HepG2 (cell line): ENCODE data around the gene CR2.

Experiments used
- EZH2 ChIP-seq: conservative IDR thresholded peaks from 2 replicates; pipeline ENCODE4 v1.6.1; 2012; ENCODE audit warnings: mild to moderate bottlenecking, low read depth, low read length, moderate library complexity
- TFDP2 ChIP-seq: sonication (generic); formaldehyde crosslinking; IDR thresholded peaks from 2 replicates; pipeline ENCODE4 v1.4.0; 2020; ENCODE audit warnings: missing genetic modification reagents
- ZBTB1 ChIP-seq: sonication (generic); formaldehyde crosslinking; IDR thresholded peaks from 2 replicates; pipeline ENCODE4 v1.4.0; 2020; ENCODE audit warnings: missing genetic modification reagents, borderline replicate concordance
- ZFP62 ChIP-seq: sonication (generic); formaldehyde crosslinking; IDR thresholded peaks from 2 replicates; pipeline ENCODE4 v1.4.0; 2020; ENCODE audit warnings: missing genetic modification reagents
- ZFP91 ChIP-seq: sonication (generic); formaldehyde crosslinking; IDR thresholded peaks from 2 replicates; pipeline ENCODE4 v1.9.0; 2022; ENCODE audit warnings: missing genetic modification reagents, mild to moderate bottlenecking, borderline replicate concordance
- ZNF547 ChIP-seq: sonication (generic); formaldehyde crosslinking; IDR thresholded peaks from 2 replicates; pipeline ENCODE4 v1.5.1; 2020; ENCODE audit warnings: mild to moderate bottlenecking, missing genetic modification reagents
- ZNF775 ChIP-seq: sonication (generic); formaldehyde crosslinking; IDR thresholded peaks from 2 replicates; pipeline ENCODE4 v1.4.0; 2020; ENCODE audit warnings: missing genetic modification reagents, mild to moderate bottlenecking, moderate library complexity, borderline replicate concordance
- TF ChIP-seq, protein P1 (sequence below): IDR thresholded peaks from 2 replicates; pipeline ENCODE4 v1.6.1; 2012; ENCODE audit warnings: inconsistent platforms

- no peak for TF ChIP-seq ZNF775 (CRISPR knock-in tag)
- no peak for TF ChIP-seq TFDP2 (CRISPR knock-in tag)
- TF ChIP-seq, protein P1, sequence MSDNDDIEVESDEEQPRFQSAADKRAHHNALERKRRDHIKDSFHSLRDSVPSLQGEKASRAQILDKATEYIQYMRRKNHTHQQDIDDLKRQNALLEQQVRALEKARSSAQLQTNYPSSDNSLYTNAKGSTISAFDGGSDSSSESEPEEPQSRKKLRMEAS: no peak
- no peak for TF ChIP-seq ZFP91
- TF ChIP-seq EZH2: no peak
- no peak for TF ChIP-seq ZBTB1 (CRISPR knock-in tag)
- no peak for TF ChIP-seq ZFP62 (CRISPR knock-in tag)
- no peak for TF ChIP-seq ZNF547 (CRISPR knock-in tag)
These were observed 9.5 kb upstream of the CR2 start for GRCh38 chr1:207444514-207445217.
